HL-60 (cell line): ENCODE data around the gene SEPTIN7.
"Not testable (repeated sequence)": the region's sequence is repeated elsewhere in the genome, so short reads cannot be mapped to it uniquely, and the experiment has no call there.

Source experiments
- DNase-seq, 2 experiments: peaks; one replicate each; pipeline ENCODE4 v3.0.0-alpha.2; 2010 to 2020; ENCODE audit warnings: low read depth in 1 of 2, low spot score in 1 of 2
- H3K27ac ChIP-seq: fragments of 250-450 bp; sonication (Bioruptor Pico); replicated peaks from 2 replicates; pipeline ENCODE4 v1.5.1; 2020; ENCODE audit warnings: mild to moderate bottlenecking, moderate library complexity
- H3K27me3 ChIP-seq: fragments of 250-450 bp; sonication (Bioruptor Pico); 2 replicates; pipeline ENCODE4 v1.5.1; 2021; ENCODE audit warnings: mild to moderate bottlenecking, moderate library complexity; ENCODE audit not compliant: insufficient read depth, poor library complexity, severe bottlenecking
- H3K4me3 ChIP-seq: replicated peaks from 2 replicates; pipeline ENCODE4 v1.5.1; 2011; ENCODE audit warnings: mild to moderate bottlenecking, control low read depth, low read length; ENCODE audit not compliant: insufficient read depth
- CTCF ChIP-seq: IDR thresholded peaks from one replicate; pipeline ENCODE4 v1.5.1; 2011; ENCODE audit warnings: low read length, control low read depth, inconsistent platforms; ENCODE audit not compliant: insufficient read depth
- GABPA ChIP-seq: IDR thresholded peaks from 2 replicates; pipeline ENCODE4 v1.6.1; 2012; ENCODE audit warnings: low read depth
- POLR2AphosphoS5 ChIP-seq: IDR thresholded peaks from 2 replicates; pipeline ENCODE4 v1.6.1; 2012; ENCODE audit warnings: low read depth
- REST ChIP-seq: IDR thresholded peaks from 2 replicates; pipeline ENCODE4 v1.6.1; 2012; ENCODE audit warnings: low read depth; ENCODE audit not compliant: insufficient replicate concordance
- SPI1 ChIP-seq: IDR thresholded peaks from 2 replicates; pipeline ENCODE4 v1.6.1; 2012; ENCODE audit warnings: low read depth, mild to moderate bottlenecking, borderline replicate concordance

SEPTIN7 gene

GRCh38 chr7:35755711-35756110 lies 45.1 kb upstream of the SEPTIN7 start:
- H3K4me3 ChIP-seq, result no peak overlapping the region

DNA sequence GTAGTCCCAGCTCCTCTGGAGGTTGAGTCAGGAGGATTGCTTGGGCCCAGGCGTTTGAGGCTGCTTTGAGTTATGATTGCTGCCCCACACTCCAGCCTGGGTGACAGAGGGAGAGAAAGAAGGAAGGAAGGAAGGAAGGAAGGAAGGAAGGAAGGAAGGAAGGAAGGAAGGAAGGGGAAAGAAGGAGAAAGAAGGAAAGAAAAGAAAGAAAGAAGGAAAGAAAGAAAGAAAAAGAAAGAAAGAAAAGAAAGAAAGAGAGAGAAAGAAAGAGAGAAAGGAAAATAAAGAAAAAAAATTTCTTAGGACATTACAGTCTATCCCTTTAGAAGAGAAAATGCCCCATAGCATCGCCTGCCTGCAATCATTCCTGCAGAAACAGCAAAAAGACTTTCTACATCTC lies 44.4 kb upstream of the SEPTIN7 start:
- DNase-seq, H3K27ac ChIP-seq, H3K27me3 ChIP-seq: not testable (repeated sequence)

More at GRCh38 chr7:35755711-35756110, 45.1 kb upstream of the SEPTIN7 start:
- DNase-seq, result no peak
- TF ChIP-seq REST (no peak), SPI1 (no peak)
- Histone ChIP-seq H3K27ac (no peak overlapping the region), H3K27me3 (peaks cover 2% of the 10 kb centered on the region)

DNA sequence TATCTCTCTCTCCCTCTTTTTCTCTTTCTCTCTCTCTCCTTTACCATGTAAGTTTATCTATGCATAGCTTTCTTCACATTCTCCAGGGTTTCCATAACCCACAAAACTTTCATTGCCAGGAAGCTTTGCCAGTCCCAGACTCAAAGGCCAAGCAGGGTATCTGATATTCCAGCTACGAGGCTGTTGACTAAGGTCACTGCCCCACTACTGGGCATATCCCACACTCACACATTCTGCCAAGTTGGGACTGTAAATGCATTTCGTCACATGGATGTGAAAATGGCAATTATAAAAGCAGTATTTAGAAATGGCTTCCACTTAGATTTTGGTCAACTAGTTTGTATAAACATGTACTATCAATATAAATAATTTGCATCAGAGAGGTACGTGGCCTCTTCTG lies 43.3 kb upstream of the SEPTIN7 start:
- no peak overlapping the region for H3K4me3 ChIP-seq
- peaks cover 2% of the 10 kb centered on the region for H3K27me3 ChIP-seq
- DNase-seq, result no peak
- no peak for TF ChIP-seq REST
- no peak for TF ChIP-seq SPI1
- TF ChIP-seq CTCF, result no peak
- no peak for TF ChIP-seq GABPA
- TF ChIP-seq POLR2AphosphoS5, result no peak
- no peak overlapping the region for H3K27ac ChIP-seq

More for the DNA sequence above, 44.4 kb upstream of the SEPTIN7 start:
- H3K4me3 ChIP-seq, result not testable (repeated sequence)

DNA sequence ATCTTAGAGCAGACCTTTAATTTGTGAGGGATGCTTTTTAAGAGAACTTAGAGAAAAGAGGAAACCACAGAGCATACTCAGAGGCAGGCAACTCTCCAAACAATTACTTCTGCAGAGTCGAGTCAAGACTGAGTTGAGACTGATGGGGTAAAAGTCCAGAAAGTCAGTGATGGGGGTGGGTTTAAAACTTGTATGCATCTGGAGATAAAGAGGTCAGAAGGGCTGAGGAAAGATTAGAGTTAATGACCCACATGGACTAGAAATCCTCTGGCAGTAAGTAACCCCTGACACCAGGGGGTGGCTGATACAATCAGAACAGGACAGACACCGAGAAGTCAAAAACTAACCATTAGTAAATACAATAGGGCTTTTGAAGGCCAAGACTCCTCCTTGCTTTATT lies 42.4 kb upstream of the SEPTIN7 start:
- DNase-seq, result no peak

DNA sequence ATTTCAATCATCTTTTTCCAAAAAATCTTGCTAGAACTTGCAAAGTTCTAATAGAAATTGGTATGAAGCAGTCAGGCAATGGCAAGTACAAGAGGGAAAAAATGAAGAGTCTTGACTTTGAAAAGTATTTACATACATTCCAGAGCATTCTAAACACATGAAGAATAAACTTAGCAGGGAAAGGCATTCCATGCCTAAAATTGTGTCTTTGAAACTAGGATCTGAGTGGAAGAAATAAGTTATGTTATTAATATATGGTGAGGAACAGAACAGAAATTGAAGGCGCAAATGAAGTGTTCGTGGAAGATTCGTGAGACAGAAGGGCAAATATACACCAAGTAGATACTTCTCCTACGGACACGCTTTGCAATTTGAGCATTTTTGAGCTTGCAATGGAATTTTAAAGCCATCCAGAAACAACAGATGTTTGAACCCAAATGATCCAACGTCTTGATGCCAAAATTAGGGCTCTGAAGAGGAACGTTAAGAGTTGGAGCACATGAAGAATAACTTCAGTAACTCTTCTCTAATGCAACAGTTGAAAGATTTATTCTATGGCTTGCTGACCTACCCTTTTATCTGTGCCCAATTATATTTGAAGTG lies 40.6 kb upstream of the SEPTIN7 start:
- no peak for TF ChIP-seq SPI1
- no peak for TF ChIP-seq REST
- no peak for TF ChIP-seq CTCF
- TF ChIP-seq POLR2AphosphoS5, result no peak
- no peak for TF ChIP-seq GABPA
- Histone ChIP-seq H3K4me3 (no peak overlapping the region), H3K27me3 (no peaks in the 10 kb centered on the region), H3K27ac (no peak overlapping the region)
- DNase-seq, result no peak

More for the DNA sequence above, 42.4 kb upstream of the SEPTIN7 start:
- Histone ChIP-seq H3K27ac (no peak overlapping the region), H3K27me3 (no peaks in the 10 kb centered on the region), H3K4me3 (no peak overlapping the region)
- TF ChIP-seq SPI1 (peak; percentile 4; the same call in 1 of the 2 replicates), GABPA (no peak)
